Glutamatergic neuron (in vitro differentiated cells): ENCODE data around the gene MGMT. TPM values are rescaled to one million over a fixed set of nuclear protein-coding genes. Genes with fewer than 3 reads are reported as not detected.

Experiments used
- DNase-seq: peaks from one replicate; pipeline ENCODE4 v3.0.0; 2022
- H3K27ac Mint-ChIP-seq: one replicate; pipeline ENCODE4 v1.8.0; 2020; ENCODE audit warnings: mild to moderate bottlenecking, mixed read lengths, inconsistent platforms; ENCODE audit not compliant: unreplicated experiment
- H3K27me3 Mint-ChIP-seq: one replicate; pipeline ENCODE4 v1.8.0; 2020; ENCODE audit warnings: mild to moderate bottlenecking, moderate library complexity, mixed read lengths, inconsistent platforms; ENCODE audit not compliant: unreplicated experiment
- H3K36me3 Mint-ChIP-seq: one replicate; pipeline ENCODE4 v1.8.0; 2020; ENCODE audit warnings: mild to moderate bottlenecking, mixed read lengths, inconsistent platforms; ENCODE audit not compliant: unreplicated experiment
- H3K4me1 Mint-ChIP-seq: one replicate; pipeline ENCODE4 v1.8.0; 2020; ENCODE audit warnings: mild to moderate bottlenecking, low read depth, mixed read lengths, inconsistent platforms; ENCODE audit not compliant: unreplicated experiment
- H3K4me3 Mint-ChIP-seq: one replicate; pipeline ENCODE4 v1.8.0; 2020; ENCODE audit warnings: mild to moderate bottlenecking, mixed read lengths, inconsistent platforms; ENCODE audit not compliant: unreplicated experiment
- H3K9me3 Mint-ChIP-seq: one replicate; pipeline ENCODE4 v1.8.0; 2020; ENCODE audit warnings: mild to moderate bottlenecking, moderate library complexity, mixed read lengths, inconsistent platforms; ENCODE audit not compliant: unreplicated experiment
- total RNA-seq: library from RNA; stranded (reverse); fragmentation: NEBNext Ultra II Directional; extraction: Animal tissue kit (Norgen Biotek cat#: 25700); gene quantifications from one replicate; pipeline ENCODE4 v1.2.1, GENCODE V29; 2021; ENCODE audit not compliant: unreplicated experiment
- TF ChIP-seq, protein P1 (sequence below): fragments of 200-600 bp; sonication (generic); IDR thresholded peaks from one replicate; pipeline ENCODE4 v1.5.0; 2021; ENCODE audit not compliant: partially characterized antibody, unreplicated experiment

MGMT gene
- total RNA-seq, 1 donor from 2014 or later, result 15.9 TPM

DNA sequence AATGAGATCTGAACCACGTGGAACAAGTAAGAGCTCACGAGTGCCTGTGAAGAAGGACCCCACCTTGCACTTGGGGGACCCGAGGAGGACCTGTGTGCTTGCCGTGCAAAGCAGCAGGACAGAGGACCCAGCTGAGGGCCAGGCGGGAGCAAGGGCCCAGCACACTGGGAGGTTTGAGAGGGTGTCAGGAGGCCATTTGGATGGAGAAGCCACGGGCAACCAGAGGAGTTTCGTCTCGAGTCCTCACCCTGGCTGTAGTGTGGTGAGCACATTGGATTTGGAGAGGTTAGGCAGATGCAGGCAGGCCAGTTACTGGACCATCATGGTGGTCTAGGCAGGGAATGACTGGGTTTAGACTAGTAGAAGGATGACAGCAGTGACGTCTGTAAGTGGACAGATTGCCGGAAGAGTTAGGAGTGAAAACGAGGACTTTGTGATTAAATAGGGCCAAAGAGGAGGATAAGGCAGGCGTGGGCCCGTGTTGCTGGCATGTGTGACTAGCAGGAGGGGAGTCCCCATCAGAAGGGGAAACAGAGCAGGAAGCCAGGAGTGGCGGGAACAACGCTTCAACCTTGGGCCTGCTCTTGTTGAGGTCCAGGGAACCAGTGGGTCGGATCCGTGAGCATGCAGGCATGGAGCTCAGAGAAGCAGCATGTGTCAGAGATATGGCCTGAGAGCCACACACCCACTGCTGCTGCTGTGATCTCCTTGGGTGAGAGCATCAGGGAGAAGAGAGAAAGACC, 208.2 kb downstream of the MGMT start:
- H3K27me3 Mint-ChIP-seq, result peaks cover 4% of the 10 kb centered on the region
- peaks cover 21% of the 10 kb centered on the region for H3K36me3 Mint-ChIP-seq
- TF ChIP-seq, protein P1, sequence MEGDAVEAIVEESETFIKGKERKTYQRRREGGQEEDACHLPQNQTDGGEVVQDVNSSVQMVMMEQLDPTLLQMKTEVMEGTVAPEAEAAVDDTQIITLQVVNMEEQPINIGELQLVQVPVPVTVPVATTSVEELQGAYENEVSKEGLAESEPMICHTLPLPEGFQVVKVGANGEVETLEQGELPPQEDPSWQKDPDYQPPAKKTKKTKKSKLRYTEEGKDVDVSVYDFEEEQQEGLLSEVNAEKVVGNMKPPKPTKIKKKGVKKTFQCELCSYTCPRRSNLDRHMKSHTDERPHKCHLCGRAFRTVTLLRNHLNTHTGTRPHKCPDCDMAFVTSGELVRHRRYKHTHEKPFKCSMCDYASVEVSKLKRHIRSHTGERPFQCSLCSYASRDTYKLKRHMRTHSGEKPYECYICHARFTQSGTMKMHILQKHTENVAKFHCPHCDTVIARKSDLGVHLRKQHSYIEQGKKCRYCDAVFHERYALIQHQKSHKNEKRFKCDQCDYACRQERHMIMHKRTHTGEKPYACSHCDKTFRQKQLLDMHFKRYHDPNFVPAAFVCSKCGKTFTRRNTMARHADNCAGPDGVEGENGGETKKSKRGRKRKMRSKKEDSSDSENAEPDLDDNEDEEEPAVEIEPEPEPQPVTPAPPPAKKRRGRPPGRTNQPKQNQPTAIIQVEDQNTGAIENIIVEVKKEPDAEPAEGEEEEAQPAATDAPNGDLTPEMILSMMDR, result no peak
- no peak overlapping the region for H3K27ac Mint-ChIP-seq
- DNase-seq, result no peak
- H3K9me3 Mint-ChIP-seq, result peaks cover 5% of the 10 kb centered on the region
- no peaks in the 10 kb centered on the region for H3K4me1 Mint-ChIP-seq
- H3K4me3 Mint-ChIP-seq, result no peak overlapping the region

- TF ChIP-seq, protein P1, result no peak
- H3K4me1 Mint-ChIP-seq, result no peaks in the 10 kb centered on the region
- H3K27me3 Mint-ChIP-seq, result peaks cover 4% of the 10 kb centered on the region
- DNase-seq, result no peak
- H3K4me3 Mint-ChIP-seq, result no peak overlapping the region
- no peak overlapping the region for H3K27ac Mint-ChIP-seq
- H3K9me3 Mint-ChIP-seq, result peaks cover 5% of the 10 kb centered on the region
- H3K36me3 Mint-ChIP-seq, result peaks cover 21% of the 10 kb centered on the region
Observed at GRCh38 chr10:129676014-129676413, 209.0 kb downstream of the MGMT start.

DNA sequence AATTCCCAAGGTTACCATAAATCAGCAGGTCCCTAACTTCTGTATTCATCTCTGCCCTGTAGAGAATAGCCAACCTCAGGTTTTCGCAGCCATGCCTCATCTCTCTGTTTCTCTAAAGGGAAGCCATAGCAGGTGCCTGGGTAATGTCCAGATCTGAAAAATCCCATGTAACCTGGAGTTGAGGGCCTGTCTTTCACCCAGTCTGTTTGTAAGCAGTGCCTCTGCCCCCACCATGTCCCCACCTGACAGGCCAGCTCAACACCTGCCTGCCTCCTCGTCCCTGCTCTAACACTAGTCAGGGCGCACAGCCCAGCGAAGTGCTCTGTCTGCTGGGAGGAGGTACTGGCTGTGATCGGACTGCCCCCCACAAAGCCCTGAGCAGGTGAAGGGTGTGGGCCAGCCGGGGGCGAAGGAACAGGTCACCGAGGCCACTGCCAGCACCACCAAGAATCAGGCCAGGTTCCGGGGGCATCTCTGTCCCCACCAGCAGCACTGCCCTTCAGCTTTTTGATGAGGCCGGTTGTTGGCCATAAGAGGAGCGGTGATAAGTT, 210.4 kb downstream of the MGMT start:
- Mint-ChIP-seq H3K36me3 (peaks cover 11% of the 10 kb centered on the region), H3K27me3 (peaks cover 4% of the 10 kb centered on the region), H3K27ac (no peak overlapping the region), H3K4me3 (no peak overlapping the region), H3K4me1 (no peaks in the 10 kb centered on the region), H3K9me3 (peaks cover 5% of the 10 kb centered on the region)
- no peak for DNase-seq
- TF ChIP-seq, protein P1, result no peak

GRCh38 chr10:129678186-129678585, 211.1 kb downstream of the MGMT start:
- no peak overlapping the region for H3K4me3 Mint-ChIP-seq

More at GRCh38 chr10:129678186-129678585, 211.1 kb downstream of the MGMT start:
- TF ChIP-seq, protein P1, result no peak
- H3K27me3 Mint-ChIP-seq, result peaks cover 4% of the 10 kb centered on the region
- no peak overlapping the region for H3K27ac Mint-ChIP-seq
- H3K4me1 Mint-ChIP-seq, result no peaks in the 10 kb centered on the region
- peaks cover 7% of the 10 kb centered on the region for H3K36me3 Mint-ChIP-seq
- no peak for DNase-seq
- H3K9me3 Mint-ChIP-seq, result peaks cover 4% of the 10 kb centered on the region
